Stimulated activated CD4-positive, alpha-beta T cell treated with anti-CD3 and anti-CD28 coated beads, TNF-alpha, amount 100 ng/mL, for 48 hours (primary cell): ENCODE results near the gene RNF220.

Experiments
- DNase-seq, 3 donors: peaks; one replicate each; pipeline ENCODE4 v3.0.0-alpha.2; 2020; ENCODE audit warnings: low read depth in 3 of 3

Gene RNF220

GRCh38 chr1:44405031-44405797 is at the start of gene RNF220:
Gene RNF220, plus strand, starts transcription at chr1:44405255.
- DNase-seq = no peak

GRCh38 chr1:44355582-44356305 is 49.3 kb upstream of the RNF220 start:
- no peak for DNase-seq

- DNase-seq = no peak
Measured at GRCh38 chr1:44357710-44358109, 47.3 kb upstream of the RNF220 start.

- DNase-seq = no peak
Measured at GRCh38 chr1:44359234-44359935, 45.7 kb upstream of the RNF220 start.

GRCh38 chr1:44361478-44361877 is 43.6 kb upstream of the RNF220 start:
- no peak for DNase-seq

GRCh38 chr1:44366371-44366975 is 38.6 kb upstream of the RNF220 start:
- DNase-seq = no peak

- no peak for DNase-seq
Measured at GRCh38 chr1:44367944-44368343, 37.1 kb upstream of the RNF220 start.

- no peak for DNase-seq
Measured at GRCh38 chr1:44368471-44369151, 36.4 kb upstream of the RNF220 start.

- DNase-seq = no peak
Measured at GRCh38 chr1:44371206-44371605, 33.8 kb upstream of the RNF220 start.

GRCh38 chr1:44375547-44375946 is 29.5 kb upstream of the RNF220 start:
- DNase-seq = no peak

- peak in 1 of 3 donors; percentile 35 for DNase-seq
Measured at GRCh38 chr1:44377925-44378784, 26.9 kb upstream of the RNF220 start.

GRCh38 chr1:44380666-44381177 is 24.3 kb upstream of the RNF220 start:
- no peak for DNase-seq

GRCh38 chr1:44388551-44388950 is 16.5 kb upstream of the RNF220 start:
- DNase-seq = no peak

GRCh38 chr1:44389437-44389836 is 15.6 kb upstream of the RNF220 start:
- no peak for DNase-seq

- no peak for DNase-seq
Measured at GRCh38 chr1:44390277-44390676, 14.8 kb upstream of the RNF220 start.

- DNase-seq = no peak
Measured at GRCh38 chr1:44401256-44402228, 3.5 kb upstream of the RNF220 start.

GRCh38 chr1:44405798-44406736 is 1.0 kb downstream of the RNF220 start:
- no peak for DNase-seq
